Adrenal gland (tissue), 5 donors: ENCODE data around the gene PLA2G4B.

Source experiments
- POLR2A ChIP-seq, 2 donors: fragments of 450-650 bp; IDR thresholded peaks; one replicate each; pipeline ENCODE4 v1.6.1; 2017; ENCODE audit warnings: antibody characterized with exemption in 2 of 2, mild to moderate bottlenecking in 2 of 2, moderate library complexity in 1 of 2
- TF ChIP-seq, protein P1 (sequence below), 6 experiments: fragments of 450-650 bp in 4 of 6; fragments of 200-600 bp in 2 of 6; sonication (generic) in 1 of 6; IDR thresholded peaks; 1 replicate in 5 of 6; 2 replicates in 1 of 6; pipeline versions ENCODE4 v1.5.1 to v1.8.0; 2016 to 2021; ENCODE audit warnings: antibody characterized with exemption in 6 of 6, mild to moderate bottlenecking in 2 of 6, moderate library complexity in 1 of 6
- donor health status: DM: no; HTN: no; CAD: no.

DNA sequence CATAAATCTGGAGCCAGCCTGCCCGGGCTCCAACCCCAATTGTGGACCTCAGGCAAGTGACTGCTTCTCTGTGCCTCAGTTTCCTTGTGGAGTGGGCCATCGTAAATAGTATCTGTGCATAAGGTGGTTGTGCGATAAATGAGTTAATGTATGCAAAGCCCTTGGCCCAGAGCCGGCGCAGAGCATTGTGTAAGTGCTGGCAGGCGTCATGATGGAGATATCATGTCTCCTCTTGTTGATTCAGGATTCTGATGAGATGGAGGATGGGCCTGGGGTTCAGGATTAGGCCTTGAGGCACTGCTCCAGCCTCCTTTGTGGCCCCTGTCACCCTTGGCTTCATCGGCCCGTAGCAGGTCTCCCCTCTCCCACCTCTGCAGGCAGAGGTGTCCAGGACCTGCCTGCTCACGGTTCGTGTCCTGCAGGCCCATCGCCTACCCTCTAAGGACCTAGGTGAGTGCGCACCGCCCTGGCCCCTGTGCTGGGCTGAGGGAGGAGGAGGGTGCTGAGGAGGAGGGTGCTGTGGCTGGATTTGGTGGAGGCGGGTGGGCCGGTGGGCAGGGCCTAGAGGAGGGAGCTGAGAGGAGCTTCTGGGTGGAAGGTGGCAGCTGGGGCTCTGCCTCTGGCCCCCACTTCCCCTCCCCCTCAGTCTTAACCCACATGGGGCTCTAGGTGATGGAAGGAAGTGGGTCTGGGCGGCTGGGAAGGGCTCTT lies 1.3 kb downstream of the PLA2G4B start:
- no peak for TF ChIP-seq POLR2A (IDR thresholded peaks at IDR 0.05)
- TF ChIP-seq, protein P1, sequence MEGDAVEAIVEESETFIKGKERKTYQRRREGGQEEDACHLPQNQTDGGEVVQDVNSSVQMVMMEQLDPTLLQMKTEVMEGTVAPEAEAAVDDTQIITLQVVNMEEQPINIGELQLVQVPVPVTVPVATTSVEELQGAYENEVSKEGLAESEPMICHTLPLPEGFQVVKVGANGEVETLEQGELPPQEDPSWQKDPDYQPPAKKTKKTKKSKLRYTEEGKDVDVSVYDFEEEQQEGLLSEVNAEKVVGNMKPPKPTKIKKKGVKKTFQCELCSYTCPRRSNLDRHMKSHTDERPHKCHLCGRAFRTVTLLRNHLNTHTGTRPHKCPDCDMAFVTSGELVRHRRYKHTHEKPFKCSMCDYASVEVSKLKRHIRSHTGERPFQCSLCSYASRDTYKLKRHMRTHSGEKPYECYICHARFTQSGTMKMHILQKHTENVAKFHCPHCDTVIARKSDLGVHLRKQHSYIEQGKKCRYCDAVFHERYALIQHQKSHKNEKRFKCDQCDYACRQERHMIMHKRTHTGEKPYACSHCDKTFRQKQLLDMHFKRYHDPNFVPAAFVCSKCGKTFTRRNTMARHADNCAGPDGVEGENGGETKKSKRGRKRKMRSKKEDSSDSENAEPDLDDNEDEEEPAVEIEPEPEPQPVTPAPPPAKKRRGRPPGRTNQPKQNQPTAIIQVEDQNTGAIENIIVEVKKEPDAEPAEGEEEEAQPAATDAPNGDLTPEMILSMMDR (IDR thresholded peaks at IDR 0.05) = no peak
